Omental fat pad (tissue), 4 donors: ENCODE results near the gene MAST4. TPM values are rescaled to one million over a fixed set of nuclear protein-coding genes. Genes with fewer than 3 reads are reported as not detected.

Source experiments
- ATAC-seq: fragments of 150-250 bp; one replicate; pipeline ENCODE4 v1.9.1; 2016; ENCODE audit warnings: mild to moderate bottlenecking, moderate library complexity; ENCODE audit not compliant: low FRiP score
- DNase-seq: peaks from one replicate; pipeline ENCODE4 v3.0.0-alpha.2; 2019; ENCODE audit warnings: low spot score
- total RNA-seq, 4 donors: library from RNA; depleted of rRNA; stranded (reverse); fragments of >200 nt; gene quantifications; one replicate each; pipeline ENCODE4 v1.1.0, GENCODE V29; 2016
- TF ChIP-seq, protein P1 (sequence below), 3 donors: fragments of 450-650 bp; IDR thresholded peaks; one replicate each; pipeline ENCODE4 v1.5.1; 2016 to 2017; ENCODE audit warnings: antibody characterized with exemption in 3 of 3, mild to moderate bottlenecking in 3 of 3, moderate library complexity in 2 of 3

Gene MAST4
- total RNA-seq, 4 donors from 2014 or later: 52.2 to 76.8 (median 57.3) TPM

DNA sequence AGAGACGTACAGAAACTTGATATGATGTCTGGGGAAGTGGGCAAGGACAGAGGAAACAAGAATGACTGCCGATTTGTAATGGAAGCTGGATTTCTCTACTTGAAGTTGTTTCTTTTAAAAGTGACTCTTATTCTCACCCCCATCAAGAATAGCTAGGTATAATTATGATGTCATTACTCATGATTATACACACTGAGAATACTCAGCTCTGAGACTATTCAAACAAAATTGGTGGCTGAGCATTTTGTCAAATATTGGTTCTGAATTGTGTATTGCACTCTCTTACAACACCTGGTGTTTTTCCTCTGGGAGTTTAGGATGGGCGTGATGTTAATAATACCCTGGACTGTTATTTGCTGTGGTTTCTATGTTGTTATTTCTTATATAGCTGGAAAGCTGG lies 46.3 kb downstream of the MAST4 start:
- TF ChIP-seq, protein P1, sequence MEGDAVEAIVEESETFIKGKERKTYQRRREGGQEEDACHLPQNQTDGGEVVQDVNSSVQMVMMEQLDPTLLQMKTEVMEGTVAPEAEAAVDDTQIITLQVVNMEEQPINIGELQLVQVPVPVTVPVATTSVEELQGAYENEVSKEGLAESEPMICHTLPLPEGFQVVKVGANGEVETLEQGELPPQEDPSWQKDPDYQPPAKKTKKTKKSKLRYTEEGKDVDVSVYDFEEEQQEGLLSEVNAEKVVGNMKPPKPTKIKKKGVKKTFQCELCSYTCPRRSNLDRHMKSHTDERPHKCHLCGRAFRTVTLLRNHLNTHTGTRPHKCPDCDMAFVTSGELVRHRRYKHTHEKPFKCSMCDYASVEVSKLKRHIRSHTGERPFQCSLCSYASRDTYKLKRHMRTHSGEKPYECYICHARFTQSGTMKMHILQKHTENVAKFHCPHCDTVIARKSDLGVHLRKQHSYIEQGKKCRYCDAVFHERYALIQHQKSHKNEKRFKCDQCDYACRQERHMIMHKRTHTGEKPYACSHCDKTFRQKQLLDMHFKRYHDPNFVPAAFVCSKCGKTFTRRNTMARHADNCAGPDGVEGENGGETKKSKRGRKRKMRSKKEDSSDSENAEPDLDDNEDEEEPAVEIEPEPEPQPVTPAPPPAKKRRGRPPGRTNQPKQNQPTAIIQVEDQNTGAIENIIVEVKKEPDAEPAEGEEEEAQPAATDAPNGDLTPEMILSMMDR (IDR thresholded peaks at IDR 0.05): no peak
- ATAC-seq (no peak), DNase-seq (no peak)

DNA sequence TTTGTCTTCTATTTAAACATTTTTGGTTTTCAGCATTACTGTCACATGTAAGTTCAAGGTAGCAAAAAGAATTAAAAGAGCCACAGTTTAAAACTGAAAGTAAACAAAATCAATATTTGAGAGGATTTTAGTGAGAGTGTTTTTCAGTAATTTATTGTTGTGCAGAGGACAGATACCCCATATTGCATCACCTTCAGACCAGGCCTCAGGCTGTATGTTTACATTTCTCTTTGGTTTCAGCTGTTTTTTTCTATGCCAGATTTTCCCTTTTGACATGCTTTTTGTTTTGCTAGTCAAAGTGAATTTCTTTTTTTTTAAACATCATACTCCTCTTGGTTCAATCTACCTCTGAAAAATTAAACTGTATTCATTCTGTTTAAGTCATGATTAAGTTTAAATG lies 47.2 kb downstream of the MAST4 start:
- ATAC-seq (no peak), DNase-seq (no peak)
- TF ChIP-seq, protein P1 (IDR thresholded peaks at IDR 0.05): no peak

DNA sequence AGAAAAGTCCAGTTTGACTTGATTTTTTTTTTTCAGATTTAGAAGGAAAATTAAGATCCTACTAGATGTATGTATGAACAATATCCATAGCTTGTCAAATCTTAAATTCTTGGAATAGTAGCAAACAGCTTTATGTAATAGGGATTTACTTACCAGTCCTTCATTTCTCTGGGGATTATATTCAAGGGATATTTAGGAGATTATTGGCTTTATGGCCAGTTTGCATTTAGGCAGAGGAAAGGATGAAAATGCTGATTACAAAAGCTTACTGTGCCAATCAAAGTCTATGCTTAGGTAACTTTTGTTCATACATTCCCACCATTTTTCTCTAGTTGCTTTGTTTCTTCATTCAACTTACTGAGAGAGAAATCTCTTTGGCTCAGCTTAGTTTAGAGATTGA lies 47.9 kb downstream of the MAST4 start:
- DNase-seq (no peak), ATAC-seq (no peak)
- TF ChIP-seq, protein P1 (IDR thresholded peaks at IDR 0.05): no peak

DNA sequence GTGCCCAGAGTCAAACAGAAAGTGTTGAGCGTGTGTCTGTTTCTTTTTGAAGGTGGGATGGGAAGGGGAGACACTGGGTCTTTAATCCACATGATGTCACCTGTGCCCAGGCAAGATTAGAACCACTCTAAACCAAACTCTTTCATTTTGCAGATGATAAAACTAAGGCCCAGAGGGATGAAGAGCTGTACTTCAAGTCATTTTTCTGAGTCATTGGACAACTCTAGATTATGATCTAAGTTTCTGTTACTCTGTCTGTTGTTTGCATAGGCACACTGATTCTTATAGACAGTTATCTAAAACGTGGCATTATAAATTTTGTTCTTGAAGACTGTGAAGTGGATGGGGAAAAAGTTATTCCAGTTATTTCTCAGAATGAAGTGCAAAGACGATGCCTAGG lies 48.8 kb downstream of the MAST4 start:
- DNase-seq: no peak
- TF ChIP-seq, protein P1 (IDR thresholded peaks at IDR 0.05): no peak
- ATAC-seq: no peak

DNA sequence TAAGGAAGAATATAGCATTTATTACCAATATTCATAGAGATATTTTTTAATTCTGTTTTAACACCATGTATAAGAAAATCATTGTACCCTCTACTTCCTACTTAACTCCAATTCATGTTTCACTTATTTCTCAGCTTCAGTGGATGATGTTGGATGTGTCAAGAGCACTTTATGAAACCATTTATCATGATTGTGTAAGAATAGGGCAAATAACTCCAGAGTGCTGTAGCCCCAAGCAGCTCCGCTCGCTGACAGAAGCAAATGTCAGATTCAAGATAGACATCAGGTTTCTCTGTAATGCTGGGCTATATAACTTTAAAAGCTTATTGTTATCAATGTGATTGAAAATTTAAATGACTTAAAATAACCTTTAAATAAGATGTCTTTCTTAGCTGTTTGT lies 50.4 kb downstream of the MAST4 start:
- TF ChIP-seq, protein P1 (IDR thresholded peaks at IDR 0.05): no peak
- DNase-seq (no peak), ATAC-seq (peak; percentile 88)

DNA sequence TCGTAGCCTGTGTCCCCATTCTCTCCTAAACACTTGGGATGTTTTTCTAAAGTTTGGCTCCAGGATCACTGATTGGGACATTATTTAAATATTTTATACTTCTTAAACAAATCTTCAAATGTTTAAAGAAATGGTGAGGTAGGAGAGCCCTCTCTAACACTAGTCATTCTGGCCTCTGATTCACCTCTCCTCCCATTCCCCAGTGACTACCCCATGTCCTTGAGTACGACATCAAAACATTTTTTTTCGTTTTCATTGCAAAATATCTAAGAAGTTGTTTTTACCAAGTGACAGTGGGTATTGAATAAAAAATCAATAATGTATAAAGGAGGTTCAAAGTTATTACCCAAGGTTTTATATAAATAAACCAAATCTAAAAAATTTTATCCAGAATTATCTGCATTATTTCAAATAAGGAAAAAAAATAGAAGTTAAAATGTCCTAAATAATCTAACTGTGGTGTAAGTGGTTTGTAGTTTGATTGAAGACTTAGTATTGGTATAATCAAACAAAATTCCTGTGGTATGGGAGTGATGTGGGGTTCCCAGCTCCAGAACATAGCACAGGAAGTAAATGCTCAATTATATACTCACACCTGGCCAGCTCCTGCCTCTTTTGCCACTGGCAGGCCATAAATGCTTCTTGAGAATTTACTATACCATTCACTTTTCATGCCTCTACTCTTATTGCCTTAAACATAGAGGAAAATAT lies 51.1 kb downstream of the MAST4 start:
- no peak for DNase-seq
- peak; percentile 67 for ATAC-seq
- TF ChIP-seq, protein P1 (IDR thresholded peaks at IDR 0.05): no peak

DNA sequence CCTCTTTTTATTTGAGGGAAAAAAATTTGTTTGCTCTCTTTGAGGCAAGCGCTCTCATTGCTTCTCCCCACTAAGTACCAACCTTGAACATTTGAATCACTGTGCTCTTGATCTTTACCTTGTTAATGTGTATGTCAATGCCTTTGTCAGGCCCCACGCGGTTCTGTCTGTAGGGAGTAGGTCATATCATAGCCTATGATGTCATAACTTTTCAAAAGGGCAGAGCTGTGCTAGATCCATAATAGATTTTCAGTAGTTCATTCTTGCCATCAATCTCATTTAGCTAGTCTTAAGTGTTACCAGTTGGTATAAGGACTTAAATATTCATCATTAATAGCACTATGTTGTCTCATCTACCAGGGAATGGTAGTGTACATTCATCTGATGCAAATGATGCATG lies 56.6 kb downstream of the MAST4 start:
- TF ChIP-seq, protein P1 (IDR thresholded peaks at IDR 0.05): no peak
- ATAC-seq: no peak
- DNase-seq: no peak
